HG03354 (cell line): ENCODE data around the gene PLCL2.
"Not testable (repeated sequence)": the region's sequence is repeated elsewhere in the genome, so short reads cannot be mapped to it uniquely, and the experiment has no call there.

ENCODE experiments used
- ATAC-seq: cut with Tn5 transposase; IDR thresholded peaks from one replicate; pipeline ENCODE4 v1.9.1; 2021; ENCODE audit warnings: mild to moderate bottlenecking; ENCODE audit not compliant: unreplicated experiment, poor library complexity, severe bottlenecking

Gene PLCL2

GRCh38 chr3:17128671-17129070 lies 243.9 kb downstream of the PLCL2 start:
- not testable (repeated sequence) for ATAC-seq

- no peak for ATAC-seq
Observed at GRCh38 chr3:17129556-17129955, 244.8 kb downstream of the PLCL2 start.

GRCh38 chr3:17130956-17131355 lies 246.2 kb downstream of the PLCL2 start:
- no peak for ATAC-seq

- no peak for ATAC-seq
Observed at GRCh38 chr3:17132286-17133115, 247.7 kb downstream of the PLCL2 start.

GRCh38 chr3:17133632-17134545 lies 249.1 kb downstream of the PLCL2 start:
- ATAC-seq: no peak

- ATAC-seq: no peak
Observed at GRCh38 chr3:17135696-17136095, 250.9 kb downstream of the PLCL2 start.

GRCh38 chr3:17136136-17136721 lies 251.5 kb downstream of the PLCL2 start:
- ATAC-seq: no peak

- no peak for ATAC-seq
Observed at GRCh38 chr3:17137321-17137826, 252.6 kb downstream of the PLCL2 start.

GRCh38 chr3:17138246-17139039 lies 253.7 kb downstream of the PLCL2 start:
- no peak for ATAC-seq
